Measurements from ENCODE around the gene SLC25A51. TPM values are rescaled to one million over a fixed set of nuclear protein-coding genes. Genes with fewer than 3 reads are reported as not detected.
A peak's percentile ranks its signal among the peaks of the same experiment; 100 is the strongest.

Gene SLC25A51
- total RNA-seq, 1 experiment from 2014 or later: 40.8 TPM

GRCh38 chr9:37905131-37905505 lies 1.2 kb upstream of the SLC25A51 start:
- H3K9me3 ChIP-seq (ENCODE audit: low read depth, low read length, poor library complexity, severe bottlenecking): no peaks in the 10 kb centered on the region
- no peak overlapping the region for H3K4me3 ChIP-seq (ENCODE audit: low read depth, low read length, poor library complexity, severe bottlenecking)
- ChIA-PET CTCF (no interaction called here), POLR2A (ENCODE audit: low non-redundant PET) (no interaction called here)
- H3K27me3 ChIP-seq (replicated peaks; ENCODE audit: insufficient read depth, low read depth, low read length, poor library complexity): no peaks in the 10 kb centered on the region
- H3K36me3 ChIP-seq (ENCODE audit: insufficient read depth, low read length, poor library complexity, severe bottlenecking): no peaks in the 10 kb centered on the region
- no peak overlapping the region for H3K27ac ChIP-seq (ENCODE audit: low read depth, low read length, poor library complexity, severe bottlenecking)
- H3K4me1 ChIP-seq (ENCODE audit: insufficient read depth, low read length, poor library complexity, severe bottlenecking): peaks cover 6% of the 10 kb centered on the region
- BruUV-seq (replicated peaks): no TSS peak
- no peak for TF ChIP-seq CTCF (conservative IDR thresholded peaks at IDR 0.05; ENCODE audit: low read depth, low read length)
- DNase-seq (ENCODE audit: low spot score): no peak
- intact Hi-C loops (cut with micrococcal nuclease; ENCODE audit: unreplicated experiment): loop anchor here (10.0 kb wide), 2 partner anchors 60 to 310 kb away; partner anchors contain the start of gene TOMM5

GRCh38 chr9:37904445-37905130 lies 661 bp upstream of the SLC25A51 start:
- Histone ChIP-seq H3K4me1 (ENCODE audit: insufficient read depth, low read length, poor library complexity, severe bottlenecking) (peaks cover 6% of the 10 kb centered on the region), H3K36me3 (ENCODE audit: insufficient read depth, low read length, poor library complexity, severe bottlenecking) (no peaks in the 10 kb centered on the region), H3K9me3 (ENCODE audit: low read depth, low read length, poor library complexity, severe bottlenecking) (no peaks in the 10 kb centered on the region), H3K27me3 (replicated peaks; ENCODE audit: insufficient read depth, low read depth, low read length, poor library complexity) (no peaks in the 10 kb centered on the region), H3K4me3 (ENCODE audit: low read depth, low read length, poor library complexity, severe bottlenecking) (peak overlapping the region; percentile 70), H3K27ac (ENCODE audit: low read depth, low read length, poor library complexity, severe bottlenecking) (peak overlapping the region; percentile 63)
- intact Hi-C loops (cut with micrococcal nuclease; ENCODE audit: unreplicated experiment): loop anchor here (10.0 kb wide), 2 partner anchors 60 to 310 kb away; partner anchors contain the start of gene TOMM5
- POLR2A ChIA-PET (ENCODE audit: low non-redundant PET): no interaction called here
- BruUV-seq (replicated peaks): TSS peak; percentile 83
- CTCF ChIA-PET: no interaction called here
- TF ChIP-seq CTCF (conservative IDR thresholded peaks at IDR 0.05; ENCODE audit: low read depth, low read length) (no peak), EZH2 (IDR thresholded peaks at IDR 0.05; ENCODE audit: borderline replicate concordance, low read depth, low read length, poor library complexity, severe bottlenecking) (no peak)
- DNase-seq (ENCODE audit: low spot score): no peak

GRCh38 chr9:37902796-37903646 lies 906 bp downstream of the SLC25A51 start:
- no peaks in the 10 kb centered on the region for H3K27me3 ChIP-seq (replicated peaks; ENCODE audit: insufficient read depth, low read depth, low read length, poor library complexity)
- intact Hi-C loops (cut with micrococcal nuclease; ENCODE audit: unreplicated experiment): loop anchor here (10.0 kb wide), 2 partner anchors 58 to 308 kb away; partner anchors contain the start of gene TOMM5

More at GRCh38 chr9:37902796-37903646, 906 bp downstream of the SLC25A51 start:
- Histone ChIP-seq H3K9me3 (ENCODE audit: low read depth, low read length, poor library complexity, severe bottlenecking) (no peaks in the 10 kb centered on the region), H3K27ac (ENCODE audit: low read depth, low read length, poor library complexity, severe bottlenecking) (peak overlapping the region; percentile 63), H3K36me3 (ENCODE audit: insufficient read depth, low read length, poor library complexity, severe bottlenecking) (peaks cover 9% of the 10 kb centered on the region), H3K4me1 (ENCODE audit: insufficient read depth, low read length, poor library complexity, severe bottlenecking) (peaks cover 6% of the 10 kb centered on the region), H3K4me3 (ENCODE audit: low read depth, low read length, poor library complexity, severe bottlenecking) (peak overlapping the region; percentile 70)
- TF ChIP-seq CTCF (conservative IDR thresholded peaks at IDR 0.05; ENCODE audit: low read depth, low read length): no peak
- DNase-seq (ENCODE audit: low spot score): peak; percentile 15
- BruUV-seq (replicated peaks): no TSS peak
- ChIA-PET POLR2A (ENCODE audit: low non-redundant PET) (no interaction called here), CTCF (interaction anchor here (0.5 to 1.6 kb wide), 2 partner anchors 10 to 460 kb away, joined by 3 read pairs; no protein-coding TSS in a partner anchor)

Data from A673 (cell line).